SHP77 (cell line): ENCODE results near the gene RNF180.
"Not testable (repeated sequence)": the region's sequence is repeated elsewhere in the genome, so short reads cannot be mapped to it uniquely, and the experiment has no call there.

Experiments used
- DNase-seq, 2 experiments: peaks; one replicate each; lab custom pipeline; 2025; lab: John Stamatoyannopoulos, UW

RNF180 gene

GRCh38 chr5:64397552-64397951, 231.9 kb downstream of the RNF180 start:
- DNase-seq: no peak

DNA sequence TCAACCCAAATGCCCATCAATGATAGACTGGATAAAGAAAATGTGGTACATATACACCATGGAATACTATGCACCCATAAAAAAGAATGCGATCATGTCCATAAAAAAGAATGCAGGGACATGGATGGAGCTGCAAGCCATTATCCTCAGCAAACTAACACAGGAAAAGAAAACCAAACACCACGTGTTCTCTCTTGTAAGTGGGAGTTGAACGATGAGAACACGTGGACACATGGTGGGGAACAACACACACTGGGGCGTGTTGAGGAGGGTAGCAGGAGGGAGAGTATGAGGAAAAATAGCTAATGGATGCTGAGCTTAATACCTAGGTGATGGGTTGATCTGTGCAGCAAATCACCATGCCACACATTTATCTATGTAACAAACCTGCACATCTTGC, 233.1 kb downstream of the RNF180 start:
- DNase-seq: not testable (repeated sequence)

DNA sequence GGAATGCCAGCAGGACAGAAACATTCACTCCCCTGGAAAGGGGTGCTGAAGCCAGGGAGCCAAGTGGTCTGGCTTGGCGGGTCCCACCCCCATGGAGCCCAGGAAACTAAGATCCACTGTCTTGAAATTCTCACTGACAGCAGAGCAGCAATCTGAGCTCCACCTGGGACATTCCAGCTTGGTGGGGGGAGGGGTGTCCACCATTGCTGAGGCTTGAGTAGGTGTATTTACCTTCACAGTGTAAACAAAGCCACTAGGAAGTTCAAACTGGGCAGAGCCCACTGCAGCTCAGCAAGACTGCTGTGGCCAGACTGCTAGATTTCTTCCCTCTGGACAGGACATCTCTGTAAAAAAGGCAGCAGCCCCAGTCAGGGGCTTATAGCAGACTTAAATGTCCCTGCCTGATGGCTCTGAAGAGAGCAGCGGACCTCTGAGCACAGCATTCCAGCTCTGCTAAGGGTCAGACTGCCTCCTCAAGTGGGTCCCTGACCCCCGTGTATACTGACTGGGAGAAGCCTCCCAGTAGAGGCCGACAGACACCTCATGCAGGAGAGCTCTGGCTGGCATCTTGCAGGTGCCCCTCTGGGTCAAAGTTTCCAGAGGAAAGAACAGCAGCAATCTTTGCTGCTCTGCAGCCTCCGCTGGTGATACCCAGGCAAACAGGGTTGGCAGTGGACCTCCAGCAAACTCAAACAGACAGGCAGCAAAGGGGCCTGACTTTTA, 241.6 kb downstream of the RNF180 start:
- not testable (repeated sequence) for DNase-seq

DNA sequence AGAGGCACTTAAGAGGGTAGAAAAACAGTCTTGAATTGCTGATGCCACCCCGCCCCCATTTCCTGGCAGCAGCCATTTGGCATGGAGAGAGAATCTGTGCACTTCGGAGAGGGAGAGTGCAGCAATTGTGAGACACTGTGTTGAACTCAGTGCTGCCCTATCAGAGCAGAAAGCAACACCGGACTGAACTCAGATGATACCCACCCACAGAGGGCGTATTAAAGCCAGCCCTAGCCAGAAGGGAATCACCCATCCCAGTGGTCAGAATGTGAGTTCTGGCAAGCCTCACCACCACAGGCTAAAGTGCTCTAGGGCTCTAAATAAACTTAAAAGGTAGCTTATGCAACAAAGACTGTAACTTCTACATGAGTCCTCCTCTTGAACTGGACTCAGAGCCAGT, 251.7 kb downstream of the RNF180 start:
- DNase-seq: no peak

- DNase-seq: no peak
These were observed 252.4 kb downstream of the RNF180 start for GRCh38 chr5:64418013-64418412.
